Measurements from ENCODE around the gene RNU6-9.
"Not testable (repeated sequence)": the region's sequence is repeated elsewhere in the genome, so short reads cannot be mapped to it uniquely, and the experiment has no call there.

RNU6-9 gene

DNA sequence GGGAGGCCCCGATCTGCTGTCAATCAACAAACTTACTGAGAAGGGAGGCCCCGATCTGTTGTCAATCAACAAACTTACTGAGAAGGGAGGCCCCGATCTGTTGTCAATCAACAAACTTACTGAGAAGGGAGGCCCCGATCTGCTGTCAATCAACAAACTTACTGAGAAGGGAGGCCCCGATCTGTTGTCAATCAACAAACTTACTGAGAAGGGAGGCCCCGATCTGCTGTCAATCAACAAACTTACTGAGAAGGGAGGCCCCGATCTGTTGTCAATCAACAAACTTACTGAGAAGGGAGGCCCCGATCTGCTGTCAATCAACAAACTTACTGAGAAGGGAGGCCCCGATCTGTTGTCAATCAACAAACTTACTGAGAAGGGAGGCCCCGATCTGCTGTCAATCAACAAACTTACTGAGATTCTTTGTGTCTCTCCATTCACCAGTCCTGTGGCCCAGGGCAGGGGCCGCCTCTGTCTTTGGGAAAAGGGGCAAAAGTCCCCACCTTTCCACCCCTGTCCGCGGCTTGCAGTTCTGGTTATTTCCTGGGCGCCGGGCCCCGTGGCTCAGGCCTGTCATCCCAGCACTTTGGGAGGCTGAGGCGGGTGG lies 39.6 kb upstream of the RNU6-9 start:
- not testable (repeated sequence) for H3K27me3 ChIP-seq (ENCODE audit: control insufficient read depth, insufficient read depth, low read length); H3K9ac ChIP-seq (ENCODE audit: low read length); H3K4me1 ChIP-seq (ENCODE audit: control insufficient read depth, low read depth, low read length); H3K36me3 ChIP-seq (ENCODE audit: control insufficient read depth, low read depth, low read length); H3K9me3 ChIP-seq (ENCODE audit: control insufficient read depth, low read depth, low read length); H3K4me3 ChIP-seq (ENCODE audit: low read length); H3K27ac ChIP-seq (ENCODE audit: low read length)

DNA sequence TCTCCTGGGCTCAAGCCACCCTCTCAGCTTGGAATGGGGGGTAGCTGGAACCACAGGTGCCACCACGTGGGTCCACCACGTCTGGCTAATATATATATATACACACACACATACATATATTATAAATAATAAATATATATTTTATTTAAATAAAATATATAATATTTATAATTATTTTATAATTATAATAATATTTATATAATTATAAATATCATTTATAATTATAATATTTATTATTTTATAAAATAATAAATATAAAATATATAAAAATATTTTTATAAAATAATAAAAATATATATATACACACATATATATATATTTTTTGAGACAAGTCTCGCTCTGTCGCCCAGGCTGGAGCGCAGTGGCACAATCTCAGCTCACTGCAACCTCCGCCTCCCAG lies 38.7 kb upstream of the RNU6-9 start:
- no peaks in the 10 kb centered on the region for H3K4me1 ChIP-seq (ENCODE audit: control insufficient read depth, low read depth, low read length)
- no peak overlapping the region for H3K9ac ChIP-seq (ENCODE audit: low read length)
- H3K27ac ChIP-seq (ENCODE audit: low read length) = no peak overlapping the region
- H3K27me3 ChIP-seq (ENCODE audit: control insufficient read depth, insufficient read depth, low read length) = peaks cover 10% of the 10 kb centered on the region
- H3K9me3 ChIP-seq (ENCODE audit: control insufficient read depth, low read depth, low read length) = no peaks in the 10 kb centered on the region
- no peaks in the 10 kb centered on the region for H3K36me3 ChIP-seq (ENCODE audit: control insufficient read depth, low read depth, low read length)
- H3K4me3 ChIP-seq (ENCODE audit: low read length) = no peak overlapping the region

DNA sequence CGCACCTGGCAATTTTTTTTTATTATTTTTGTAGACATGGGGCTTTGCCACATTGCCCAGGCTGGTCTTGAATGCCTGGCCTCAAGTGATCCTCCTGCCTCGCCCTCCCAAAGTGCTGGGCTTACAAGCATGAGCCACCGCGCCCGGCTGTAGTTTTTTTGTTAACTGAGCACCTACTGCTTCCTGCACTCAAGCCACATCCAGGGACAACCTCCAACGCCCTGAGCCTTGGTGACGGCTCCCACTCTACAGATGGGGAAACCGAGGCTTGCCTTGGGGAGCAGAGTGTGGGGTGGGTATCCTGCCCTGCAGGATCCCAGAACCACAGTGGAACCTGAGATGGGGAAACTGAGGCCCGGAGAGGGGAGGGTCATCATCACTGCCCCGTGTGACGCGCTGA lies 38.1 kb upstream of the RNU6-9 start:
- Histone ChIP-seq H3K36me3 (ENCODE audit: control insufficient read depth, low read depth, low read length) (no peaks in the 10 kb centered on the region), H3K4me1 (ENCODE audit: control insufficient read depth, low read depth, low read length) (no peaks in the 10 kb centered on the region), H3K27ac (ENCODE audit: low read length) (no peak overlapping the region), H3K27me3 (ENCODE audit: control insufficient read depth, insufficient read depth, low read length) (peaks cover 16% of the 10 kb centered on the region), H3K4me3 (ENCODE audit: low read length) (no peak overlapping the region), H3K9ac (ENCODE audit: low read length) (no peak overlapping the region), H3K9me3 (ENCODE audit: control insufficient read depth, low read depth, low read length) (no peaks in the 10 kb centered on the region)

GRCh38 chr19:855566-856120 lies 37.6 kb upstream of the RNU6-9 start:
- H3K36me3 ChIP-seq (ENCODE audit: control insufficient read depth, low read depth, low read length) = no peaks in the 10 kb centered on the region
- H3K9ac ChIP-seq (ENCODE audit: low read length) = no peak overlapping the region
- H3K27ac ChIP-seq (ENCODE audit: low read length) = no peak overlapping the region
- no peaks in the 10 kb centered on the region for H3K9me3 ChIP-seq (ENCODE audit: control insufficient read depth, low read depth, low read length)
- H3K27me3 ChIP-seq (ENCODE audit: control insufficient read depth, insufficient read depth, low read length) = peaks cover 21% of the 10 kb centered on the region
- H3K4me1 ChIP-seq (ENCODE audit: control insufficient read depth, low read depth, low read length) = no peaks in the 10 kb centered on the region
- no peak overlapping the region for H3K4me3 ChIP-seq (ENCODE audit: low read length)

- Histone ChIP-seq H3K27me3 (ENCODE audit: control insufficient read depth, insufficient read depth, low read length) (peaks cover 33% of the 10 kb centered on the region), H3K4me1 (ENCODE audit: control insufficient read depth, low read depth, low read length) (no peaks in the 10 kb centered on the region), H3K27ac (ENCODE audit: low read length) (no peak overlapping the region), H3K9me3 (ENCODE audit: control insufficient read depth, low read depth, low read length) (no peaks in the 10 kb centered on the region), H3K36me3 (ENCODE audit: control insufficient read depth, low read depth, low read length) (no peaks in the 10 kb centered on the region), H3K9ac (ENCODE audit: low read length) (no peak overlapping the region), H3K4me3 (ENCODE audit: low read length) (no peak overlapping the region)
Measured at GRCh38 chr19:858284-858683, 35.0 kb upstream of the RNU6-9 start.

DNA sequence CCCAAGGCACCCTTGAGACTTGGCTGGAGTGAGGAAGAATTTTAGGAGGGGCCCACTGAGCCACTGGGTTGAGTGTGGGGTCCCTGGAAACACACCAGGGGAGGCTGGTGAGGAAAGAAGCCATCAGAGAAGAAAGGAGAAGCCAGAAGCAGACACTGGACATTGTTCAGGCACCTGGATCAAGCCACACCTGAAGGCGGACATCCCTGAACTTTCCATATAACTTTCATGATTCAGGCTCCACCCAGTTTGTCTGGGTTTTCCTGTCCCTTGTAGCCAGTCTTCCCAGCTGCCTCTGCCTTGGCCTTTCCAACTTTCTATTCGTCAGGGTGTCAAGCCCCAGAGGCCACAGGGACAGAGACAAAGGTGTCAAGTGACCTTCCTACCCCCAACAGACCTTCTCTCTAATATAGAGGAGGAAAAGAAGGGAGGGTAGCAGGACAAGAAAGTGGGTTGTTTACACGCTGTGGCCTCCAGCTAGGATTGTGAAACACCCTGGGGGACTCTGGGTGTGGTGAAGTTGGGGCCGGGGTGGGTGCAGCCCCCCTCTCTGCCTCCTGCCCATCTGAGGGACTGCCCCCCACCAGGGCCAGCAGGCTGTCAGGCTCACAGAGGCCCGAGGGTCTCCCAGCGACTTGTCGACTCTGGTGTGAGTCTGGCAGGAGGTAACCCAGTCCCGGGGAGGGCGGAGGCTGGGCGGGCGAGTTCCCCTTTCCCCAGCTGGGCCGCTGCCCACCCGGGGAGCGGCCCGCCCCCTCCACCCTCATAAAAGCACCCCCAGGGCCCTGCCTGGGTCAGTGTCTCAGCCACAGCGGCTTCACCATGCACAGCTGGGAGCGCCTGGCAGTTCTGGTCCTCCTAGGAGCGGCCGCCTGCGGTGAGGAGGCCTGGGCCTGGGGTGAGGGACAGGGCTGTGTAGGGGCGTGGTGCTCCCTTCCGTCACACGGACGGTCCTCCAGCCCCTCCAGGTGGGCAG lies 34.1 kb upstream of the RNU6-9 start, which contains the start of gene CFD:
Gene CFD (plus strand): TSS at position 797 of the 976 bp plus-strand sequence. CDS start 26 bp downstream, at position 823.
- no peaks in the 10 kb centered on the region for H3K9me3 ChIP-seq (ENCODE audit: control insufficient read depth, low read depth, low read length)
- H3K4me3 ChIP-seq (ENCODE audit: low read length) = no peak within 1 kb of the TSS
- H3K4me1 ChIP-seq (ENCODE audit: control insufficient read depth, low read depth, low read length) = no peaks in the 10 kb centered on the region
- H3K9ac ChIP-seq (ENCODE audit: low read length) = no peak within 1 kb of the TSS
- H3K36me3 ChIP-seq (ENCODE audit: control insufficient read depth, low read depth, low read length) = no peaks in the 10 kb centered on the region
- H3K27ac ChIP-seq (ENCODE audit: low read length) = no peak within 1 kb of the TSS
- H3K27me3 ChIP-seq (ENCODE audit: control insufficient read depth, insufficient read depth, low read length) = peaks cover 35% of the 10 kb centered on the region

- Histone ChIP-seq H3K27ac (ENCODE audit: low read length) (no peak overlapping the region), H3K9ac (ENCODE audit: low read length) (no peak overlapping the region), H3K4me3 (ENCODE audit: low read length) (no peak overlapping the region), H3K9me3 (ENCODE audit: control insufficient read depth, low read depth, low read length) (no peaks in the 10 kb centered on the region), H3K4me1 (ENCODE audit: control insufficient read depth, low read depth, low read length) (no peaks in the 10 kb centered on the region), H3K36me3 (ENCODE audit: control insufficient read depth, low read depth, low read length) (no peaks in the 10 kb centered on the region), H3K27me3 (ENCODE audit: control insufficient read depth, insufficient read depth, low read length) (peaks cover 35% of the 10 kb centered on the region)
Measured at GRCh38 chr19:861141-861755, 32.0 kb upstream of the RNU6-9 start.

DNA sequence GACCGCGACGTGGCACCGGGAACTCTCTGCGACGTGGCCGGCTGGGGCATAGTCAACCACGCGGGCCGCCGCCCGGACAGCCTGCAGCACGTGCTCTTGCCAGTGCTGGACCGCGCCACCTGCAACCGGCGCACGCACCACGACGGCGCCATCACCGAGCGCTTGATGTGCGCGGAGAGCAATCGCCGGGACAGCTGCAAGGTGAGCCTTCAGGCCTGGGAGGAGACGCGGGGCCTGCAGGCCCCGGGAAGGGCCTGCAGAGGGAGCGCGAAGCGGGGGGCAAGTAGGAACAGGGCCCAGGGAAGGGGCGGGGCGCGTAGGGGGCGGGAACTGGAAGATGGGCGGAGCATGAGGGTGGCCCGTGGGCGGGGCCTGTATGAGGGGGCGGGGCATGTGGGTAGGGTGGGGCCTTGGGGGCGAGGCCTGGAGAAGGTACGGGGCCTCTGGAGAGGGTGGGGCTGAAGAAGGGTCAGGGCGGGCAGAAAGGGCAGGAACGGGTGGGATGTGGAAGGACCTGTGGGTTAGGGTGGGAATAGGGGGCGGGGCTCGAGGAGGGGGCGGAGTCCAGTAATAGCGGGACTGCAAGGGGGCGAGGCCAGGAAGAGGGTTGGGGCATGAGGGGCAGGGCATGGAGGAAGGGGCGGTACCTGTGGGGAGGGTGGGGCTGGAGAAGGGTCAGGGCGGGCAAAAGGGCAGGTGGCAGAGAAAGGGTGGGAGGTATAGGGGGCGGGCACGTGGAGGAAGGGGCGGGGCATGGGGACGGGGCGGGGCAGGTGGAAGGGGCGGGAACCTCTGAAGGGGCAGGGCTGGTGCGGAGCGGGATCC lies 31.3 kb upstream of the RNU6-9 start:
- H3K27ac ChIP-seq (ENCODE audit: low read length) = no peak overlapping the region
- H3K27me3 ChIP-seq (ENCODE audit: control insufficient read depth, insufficient read depth, low read length) = peaks cover 35% of the 10 kb centered on the region
- no peaks in the 10 kb centered on the region for H3K36me3 ChIP-seq (ENCODE audit: control insufficient read depth, low read depth, low read length)
- H3K4me1 ChIP-seq (ENCODE audit: control insufficient read depth, low read depth, low read length) = no peaks in the 10 kb centered on the region
- H3K4me3 ChIP-seq (ENCODE audit: low read length) = no peak overlapping the region
- H3K9me3 ChIP-seq (ENCODE audit: control insufficient read depth, low read depth, low read length) = no peaks in the 10 kb centered on the region
- H3K9ac ChIP-seq (ENCODE audit: low read length) = no peak overlapping the region

- Histone ChIP-seq H3K9ac (ENCODE audit: low read length) (no peak overlapping the region), H3K27me3 (ENCODE audit: control insufficient read depth, insufficient read depth, low read length) (peaks cover 35% of the 10 kb centered on the region), H3K27ac (ENCODE audit: low read length) (no peak overlapping the region), H3K36me3 (ENCODE audit: control insufficient read depth, low read depth, low read length) (no peaks in the 10 kb centered on the region), H3K9me3 (ENCODE audit: control insufficient read depth, low read depth, low read length) (no peaks in the 10 kb centered on the region), H3K4me3 (ENCODE audit: low read length) (peak overlapping the region; percentile 33), H3K4me1 (ENCODE audit: control insufficient read depth, low read depth, low read length) (peaks cover 5% of the 10 kb centered on the region)
Measured at GRCh38 chr19:862581-863314, 30.5 kb upstream of the RNU6-9 start.

DNA sequence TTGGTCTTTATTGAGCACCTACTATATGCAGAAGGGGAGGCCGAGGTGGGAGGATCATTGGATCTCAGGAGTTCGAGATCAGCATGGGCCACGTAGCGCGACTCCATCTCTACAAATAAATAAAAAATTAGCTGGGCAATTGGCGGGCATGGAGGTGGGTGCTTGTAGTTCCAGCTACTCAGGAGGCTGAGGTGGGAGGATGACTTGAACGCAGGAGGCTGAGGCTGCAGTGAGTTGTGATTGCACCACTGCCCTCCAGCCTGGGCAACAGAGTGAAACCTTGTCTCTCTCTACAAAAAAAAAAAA lies 30.0 kb upstream of the RNU6-9 start:
- H3K36me3 ChIP-seq (ENCODE audit: control insufficient read depth, low read depth, low read length) = no peaks in the 10 kb centered on the region
- H3K9ac ChIP-seq (ENCODE audit: low read length) = no peak overlapping the region
- peaks cover 5% of the 10 kb centered on the region for H3K4me1 ChIP-seq (ENCODE audit: control insufficient read depth, low read depth, low read length)
- no peak overlapping the region for H3K27ac ChIP-seq (ENCODE audit: low read length)
- peak overlapping the region; percentile 33 for H3K4me3 ChIP-seq (ENCODE audit: low read length)
- peaks cover 35% of the 10 kb centered on the region for H3K27me3 ChIP-seq (ENCODE audit: control insufficient read depth, insufficient read depth, low read length)
- no peaks in the 10 kb centered on the region for H3K9me3 ChIP-seq (ENCODE audit: control insufficient read depth, low read depth, low read length)

Measured in iPS-18a (cell line).